HG03159 (cell line): ENCODE results near the gene RORC.

Experiments
- ATAC-seq: cut with Tn5 transposase; IDR thresholded peaks from one replicate; pipeline ENCODE4 v1.9.1; 2021; ENCODE audit warnings: mild to moderate bottlenecking, moderate library complexity; ENCODE audit not compliant: unreplicated experiment

RORC gene

DNA sequence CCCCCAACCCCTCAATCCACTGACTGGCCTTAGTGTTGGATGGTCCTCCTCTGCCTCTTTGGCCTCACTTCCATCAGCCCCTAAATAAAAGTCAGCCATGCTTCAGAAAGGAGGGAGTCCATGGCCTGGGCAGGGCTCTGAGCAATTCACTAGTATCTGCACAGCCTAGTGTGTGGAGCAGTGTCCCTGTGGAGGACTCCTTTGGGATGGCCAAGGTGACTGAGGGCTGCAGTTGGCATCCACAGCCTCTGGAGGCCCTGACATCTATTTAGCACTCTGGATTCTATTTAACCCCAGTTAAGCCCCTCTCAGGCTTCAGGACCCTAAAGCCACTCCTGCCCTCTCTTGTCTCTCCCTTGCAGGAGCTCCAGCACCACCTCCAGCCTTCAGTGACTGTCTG, 18.3 kb upstream of the RORC start:
- ATAC-seq, result no peak

DNA sequence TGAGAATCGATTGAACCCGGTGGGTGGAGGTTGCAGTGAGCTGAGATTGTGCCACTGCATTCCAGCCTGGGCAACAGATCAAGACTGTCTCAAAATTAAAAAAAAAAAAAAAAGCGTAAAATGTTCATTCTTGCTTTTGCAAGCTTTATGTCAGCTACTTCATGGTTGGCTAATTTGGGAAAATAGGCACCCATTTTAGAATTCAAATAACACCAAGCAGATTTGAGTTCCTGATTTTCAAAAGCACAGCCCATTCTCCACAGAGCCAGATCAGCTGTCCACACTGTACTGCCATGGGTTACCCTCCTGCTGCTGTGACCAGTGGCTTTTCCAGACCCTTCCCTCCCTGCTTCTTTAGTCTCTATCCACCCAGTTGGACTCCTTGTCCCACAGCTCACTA, 17.5 kb upstream of the RORC start:
- ATAC-seq, result no peak

DNA sequence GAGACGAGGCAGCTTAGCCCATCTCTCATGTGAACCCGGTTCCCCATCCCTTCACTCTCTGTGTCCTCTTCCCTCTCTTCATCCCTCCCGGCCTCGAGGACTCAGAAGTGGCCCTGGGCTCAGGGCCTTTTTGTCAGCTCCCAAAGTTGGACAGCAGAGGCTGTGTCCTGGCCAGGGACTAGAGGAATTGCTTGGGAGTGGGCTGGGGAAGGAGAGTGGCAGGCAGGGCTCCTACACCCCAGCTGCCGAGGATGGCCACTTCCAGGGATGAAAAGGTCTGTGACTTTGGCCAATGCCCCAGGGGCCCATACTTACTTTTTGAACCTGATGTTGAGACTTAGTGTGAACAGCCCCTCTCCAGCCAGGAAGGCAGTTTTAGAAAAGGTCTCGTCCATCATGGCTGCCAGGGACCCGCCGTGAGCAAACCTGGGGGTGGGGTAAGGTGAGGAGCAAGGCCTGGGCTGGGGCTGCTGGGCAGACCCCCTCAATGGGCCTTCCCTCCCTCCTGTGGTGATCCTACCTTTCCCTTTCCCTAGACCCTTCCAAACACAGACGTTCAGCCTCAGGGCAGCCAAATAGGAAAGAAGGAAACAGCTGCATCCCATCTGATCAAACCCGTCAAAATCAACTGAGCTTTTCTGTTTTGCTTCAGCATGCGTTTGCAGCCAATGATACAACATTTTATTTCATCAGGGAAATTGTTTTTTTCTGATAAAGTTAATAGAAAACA, 16.4 kb upstream of the RORC start:
- no peak for ATAC-seq

DNA sequence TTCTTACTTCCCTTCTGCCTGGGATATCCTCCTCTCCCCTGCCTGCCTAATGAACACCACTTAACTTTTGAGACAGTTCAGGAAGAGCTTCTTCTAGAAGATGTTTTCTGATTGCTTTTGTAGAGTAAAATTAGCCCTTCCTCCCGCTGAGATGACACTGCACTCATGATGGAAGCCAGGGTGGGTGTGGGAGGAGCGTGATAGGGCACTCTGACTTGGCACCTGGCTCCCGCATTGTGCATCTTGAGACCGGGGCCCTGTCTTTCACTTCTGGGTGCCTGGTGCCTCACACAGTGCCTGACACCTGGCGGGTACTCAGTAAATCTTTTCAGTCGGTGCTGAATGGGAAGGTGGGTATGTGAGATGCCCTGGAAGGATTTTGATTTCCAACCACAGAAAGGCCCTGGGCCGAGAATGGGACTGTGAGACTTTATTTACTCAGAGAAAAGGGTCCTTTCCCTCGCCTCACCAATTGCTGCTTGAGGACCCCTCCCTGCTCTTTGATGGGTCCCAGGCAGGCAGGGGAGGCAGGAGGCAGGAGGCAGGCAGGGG, 15.2 kb upstream of the RORC start:
- ATAC-seq, result no peak

DNA sequence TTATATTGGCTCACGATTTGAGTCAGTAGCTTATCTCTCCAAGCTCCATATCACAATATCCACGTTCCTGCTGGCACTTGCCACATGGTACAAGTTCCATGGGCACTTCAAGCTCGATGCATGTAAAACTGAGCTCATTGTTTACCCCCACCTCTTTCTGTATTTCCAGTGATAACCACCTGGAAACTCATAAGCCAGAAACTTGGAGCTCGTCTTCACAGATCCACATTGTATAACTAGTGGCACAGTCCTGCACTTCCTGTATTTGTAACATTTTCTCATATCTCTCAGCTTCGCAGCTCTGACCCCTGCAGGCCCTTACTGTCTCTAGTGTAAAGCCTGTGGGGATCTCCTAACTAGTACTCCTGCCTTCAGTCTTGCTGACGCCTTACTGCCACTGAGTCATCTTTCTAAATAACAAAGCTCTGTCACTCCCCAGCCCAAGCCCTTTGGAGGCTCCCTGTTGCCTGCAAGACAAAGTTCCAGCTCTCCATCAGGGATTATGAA, 14.5 kb upstream of the RORC start:
- ATAC-seq, result no peak

DNA sequence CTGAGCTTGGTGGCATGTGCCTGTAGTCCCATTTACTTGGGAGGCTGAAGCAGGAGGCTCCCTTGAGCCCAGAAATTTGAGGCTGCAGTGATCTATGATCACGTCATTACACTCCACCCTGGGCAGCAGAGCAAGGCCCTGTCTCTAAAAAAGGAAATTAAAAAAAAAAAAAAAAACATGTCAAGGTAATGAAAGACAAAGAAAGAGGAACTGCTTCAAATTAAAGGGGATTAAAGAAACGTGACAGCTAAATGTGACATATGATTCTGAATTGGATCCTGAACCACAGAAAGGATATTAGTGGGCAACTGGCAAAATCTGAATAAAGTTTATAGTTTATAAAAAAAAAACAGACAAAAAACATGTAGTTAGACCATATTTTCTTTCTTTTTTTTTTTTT, 11.8 kb upstream of the RORC start:
- no peak for ATAC-seq

DNA sequence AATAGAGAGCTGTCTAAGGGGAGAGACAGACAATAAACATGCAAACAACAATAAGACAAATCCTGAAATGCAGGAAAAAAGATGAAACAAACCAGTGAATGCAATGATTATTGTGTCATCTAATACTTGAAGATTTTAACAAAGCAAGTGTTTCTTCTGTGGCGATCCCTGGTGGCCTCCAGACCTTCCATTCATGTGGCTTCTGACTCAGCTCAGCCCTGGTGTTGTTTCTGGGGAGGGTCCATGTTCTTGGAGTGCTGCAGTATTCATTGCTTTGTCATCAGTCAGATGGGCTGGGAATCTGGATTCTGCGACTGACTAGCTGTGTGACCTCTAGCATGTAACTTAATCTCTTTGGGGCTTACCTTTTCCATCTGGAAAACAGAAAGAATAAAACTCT, 9.5 kb upstream of the RORC start:
- ATAC-seq, result no peak

DNA sequence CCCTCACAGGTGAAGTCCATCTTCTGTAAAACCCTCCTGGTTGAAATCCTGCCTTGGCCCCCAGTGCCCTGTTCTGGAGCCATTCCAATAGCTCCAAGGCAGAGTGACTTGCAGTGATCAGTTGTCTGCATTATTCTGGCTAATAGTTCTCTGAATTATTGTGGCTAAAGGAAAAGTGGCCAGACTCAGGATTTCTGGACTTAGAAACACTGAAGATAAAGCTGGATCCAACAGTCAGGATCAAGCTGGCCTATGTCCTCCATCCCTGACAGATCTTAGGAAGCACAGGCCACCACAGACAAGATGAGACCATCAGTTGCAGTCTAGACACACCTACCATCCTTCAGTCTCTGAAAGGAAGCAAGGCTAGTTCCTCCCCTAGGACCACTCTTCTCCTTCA, 8.8 kb upstream of the RORC start:
- ATAC-seq, result no peak

DNA sequence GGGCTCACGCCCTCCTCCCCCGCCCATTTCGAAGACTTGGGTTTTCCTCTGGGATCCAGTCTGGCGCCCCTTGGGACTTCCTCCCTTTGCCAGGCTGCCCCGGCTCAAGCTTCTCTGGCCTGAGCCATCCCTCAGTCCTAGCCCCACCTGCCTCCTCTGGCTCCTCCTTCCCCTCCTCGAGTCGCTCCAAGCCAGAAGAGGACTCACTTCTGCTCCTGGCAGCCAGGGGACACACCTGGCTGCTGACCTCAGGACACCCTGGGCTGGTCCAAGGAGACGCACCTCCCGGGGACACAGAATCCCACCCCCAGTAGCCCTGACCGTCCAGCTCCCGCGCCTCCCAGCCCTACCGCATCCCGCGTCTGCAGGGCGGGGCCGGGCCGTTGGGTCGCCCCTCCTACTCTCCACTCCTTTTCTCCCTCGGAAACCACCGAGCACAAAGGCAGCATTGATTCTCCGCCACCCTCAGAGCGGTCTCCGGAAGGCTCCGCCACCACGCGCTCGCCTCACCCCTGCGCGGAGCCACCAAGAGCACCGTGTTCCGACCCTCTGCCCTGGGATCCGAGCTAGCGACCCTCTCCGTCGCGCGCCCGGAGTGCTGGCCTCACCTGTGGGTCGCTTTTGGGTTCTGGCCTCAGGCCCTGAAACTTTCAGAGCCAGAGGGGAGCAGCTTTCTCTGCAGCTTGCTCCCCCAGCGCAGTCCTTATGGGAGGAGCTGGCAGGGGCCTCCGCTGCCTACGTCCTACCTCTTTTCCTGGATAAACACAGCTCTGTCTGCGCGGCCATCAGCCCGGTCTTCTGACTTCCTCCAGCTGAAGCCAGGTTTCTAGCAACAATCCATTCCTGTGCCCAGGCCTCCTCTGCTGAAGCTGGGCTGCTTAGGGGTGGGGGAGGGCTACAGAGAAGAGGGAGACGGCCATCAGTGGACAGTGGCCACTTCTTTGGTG, 8.1 kb upstream of the RORC start, which contains the start of gene C2CD4D:
Gene C2CD4D (minus strand): TSS at position 364 of the 947 bp plus-strand sequence. CDS start 831 bp downstream, outside the sequence.
- no peak for ATAC-seq

DNA sequence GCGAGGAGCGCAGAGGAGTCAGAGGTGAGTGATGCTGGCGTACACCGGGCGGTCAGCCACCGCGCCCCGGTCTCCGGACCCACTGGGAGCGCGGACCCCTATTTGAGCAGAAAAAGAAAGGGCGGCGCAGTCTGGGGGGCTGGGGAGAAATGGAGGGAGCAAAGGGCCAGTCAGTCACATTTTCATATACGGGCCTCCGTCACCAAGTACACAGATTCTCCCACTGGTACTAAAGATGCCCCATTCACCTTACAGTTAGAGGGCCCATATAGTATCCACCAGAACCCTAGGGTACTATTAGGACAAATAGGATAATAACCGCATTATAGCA, 7.4 kb upstream of the RORC start:
- ATAC-seq, result no peak

DNA sequence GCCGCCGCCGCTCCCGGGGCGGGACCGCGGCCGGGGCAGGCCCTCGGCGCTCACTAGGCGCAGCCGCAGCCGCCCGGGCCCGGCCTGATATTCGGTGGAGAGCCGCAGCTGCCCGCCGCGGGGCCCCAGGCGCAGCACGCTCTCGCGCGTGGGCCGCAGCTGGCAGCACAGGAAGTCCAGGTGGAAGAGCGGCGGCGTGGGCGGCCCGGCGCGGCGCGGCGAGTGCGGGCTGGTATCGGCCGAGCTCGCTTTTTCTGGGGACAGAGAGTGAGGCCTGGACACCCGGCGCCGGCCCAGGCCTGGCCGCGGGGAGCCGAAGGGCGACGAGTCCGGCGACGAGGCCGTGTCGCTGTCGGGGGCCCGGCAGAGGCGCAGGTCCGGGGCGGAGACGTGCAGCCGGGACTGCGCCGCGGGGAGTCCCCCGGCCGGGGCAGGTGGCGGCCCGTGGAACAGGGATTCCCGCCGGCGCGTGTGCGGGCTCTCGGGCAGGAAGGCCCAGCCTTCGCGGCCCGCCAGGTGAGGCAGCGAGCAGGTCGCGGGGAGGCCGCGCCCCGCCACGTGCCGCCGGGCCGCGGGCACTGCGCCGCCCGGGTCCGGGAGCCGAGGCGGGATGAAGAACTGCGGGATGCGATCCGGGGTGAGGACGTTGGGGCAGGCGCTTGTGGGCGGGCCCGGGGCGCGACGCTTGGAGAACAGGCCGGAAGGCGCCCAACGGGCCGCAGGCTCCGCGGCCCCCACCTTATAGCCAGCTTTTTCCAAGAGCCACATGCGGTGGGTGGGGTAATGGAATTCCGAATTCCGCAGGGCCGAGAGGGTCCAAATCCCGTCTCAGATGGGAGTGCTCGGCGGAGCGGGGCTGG, 6.8 kb upstream of the RORC start:
- no peak for ATAC-seq

DNA sequence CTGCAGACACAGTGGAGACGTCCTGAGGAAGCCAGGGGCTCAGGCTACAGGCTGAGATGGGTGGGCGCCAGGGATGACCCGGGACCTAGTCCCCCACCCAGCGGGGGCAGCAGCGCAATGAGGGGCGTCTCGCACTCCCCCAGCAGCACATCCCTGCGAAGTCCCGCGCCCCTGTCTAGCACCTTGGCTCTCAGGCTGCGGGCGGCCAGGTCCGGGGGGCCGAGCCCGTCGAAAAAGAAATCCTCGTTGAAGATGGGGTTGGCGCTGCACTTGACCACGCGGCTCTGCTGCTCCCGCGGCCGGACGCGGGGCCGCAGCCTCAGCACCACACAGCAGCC, 6.3 kb upstream of the RORC start:
- ATAC-seq, result no peak

DNA sequence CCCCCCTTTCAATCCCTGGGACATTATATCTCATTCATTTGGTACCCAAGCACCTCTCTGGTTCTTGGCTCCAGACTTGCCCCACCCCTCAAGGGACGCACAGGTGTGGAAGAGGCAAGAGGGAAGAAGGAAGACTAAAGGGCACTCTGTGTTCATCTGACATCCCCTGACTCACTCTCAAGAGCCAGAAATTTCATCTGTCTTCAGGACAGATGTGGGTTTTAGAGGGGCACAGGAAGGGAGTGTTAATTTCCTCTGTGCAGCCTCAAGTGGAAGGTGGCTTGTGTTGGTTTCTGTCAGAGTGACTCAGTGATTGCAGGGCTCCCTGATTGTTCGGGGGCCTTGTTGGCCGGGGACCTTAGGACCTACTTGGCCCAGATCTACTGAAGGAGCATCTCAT, 5.6 kb upstream of the RORC start:
- ATAC-seq, result no peak

DNA sequence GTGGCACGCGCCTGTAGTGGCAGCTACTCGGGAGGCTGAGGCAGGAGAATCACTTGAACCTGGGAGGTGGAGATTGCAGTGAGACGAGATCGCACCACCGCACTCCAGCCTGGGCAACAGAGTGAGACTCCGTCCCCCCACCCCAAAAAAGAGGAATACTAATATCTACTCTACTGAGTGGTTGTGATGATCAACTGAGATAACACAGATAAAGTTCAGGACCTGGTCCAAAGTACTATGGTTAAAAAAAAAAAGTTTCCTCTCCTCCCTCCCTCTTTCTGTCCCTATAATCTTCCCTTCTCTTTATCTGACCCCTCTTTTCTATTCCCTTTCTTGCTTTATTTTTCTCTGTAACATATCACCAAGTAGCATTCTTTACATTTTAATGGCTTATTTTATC, 4.0 kb upstream of the RORC start:
- no peak for ATAC-seq

DNA sequence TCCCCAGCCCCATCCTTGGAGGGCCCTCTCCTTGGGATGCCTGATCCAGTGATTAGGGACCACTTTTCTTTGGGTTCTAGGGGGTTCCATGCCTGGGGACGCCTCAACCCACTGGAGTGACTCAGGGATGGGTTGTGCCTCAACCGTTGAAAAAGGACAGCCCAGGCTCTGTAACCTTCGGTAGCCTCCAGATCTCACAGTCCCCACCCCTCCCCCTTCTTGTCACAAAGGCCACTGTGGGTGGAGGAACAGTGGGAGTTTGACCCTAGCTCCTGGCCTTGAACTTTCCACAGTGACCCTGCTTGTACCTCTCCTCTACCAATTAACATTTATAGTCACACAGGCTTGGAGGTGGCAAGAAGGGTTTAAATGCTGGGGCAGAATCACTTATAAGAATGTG, 2.6 kb upstream of the RORC start:
- ATAC-seq, result no peak

DNA sequence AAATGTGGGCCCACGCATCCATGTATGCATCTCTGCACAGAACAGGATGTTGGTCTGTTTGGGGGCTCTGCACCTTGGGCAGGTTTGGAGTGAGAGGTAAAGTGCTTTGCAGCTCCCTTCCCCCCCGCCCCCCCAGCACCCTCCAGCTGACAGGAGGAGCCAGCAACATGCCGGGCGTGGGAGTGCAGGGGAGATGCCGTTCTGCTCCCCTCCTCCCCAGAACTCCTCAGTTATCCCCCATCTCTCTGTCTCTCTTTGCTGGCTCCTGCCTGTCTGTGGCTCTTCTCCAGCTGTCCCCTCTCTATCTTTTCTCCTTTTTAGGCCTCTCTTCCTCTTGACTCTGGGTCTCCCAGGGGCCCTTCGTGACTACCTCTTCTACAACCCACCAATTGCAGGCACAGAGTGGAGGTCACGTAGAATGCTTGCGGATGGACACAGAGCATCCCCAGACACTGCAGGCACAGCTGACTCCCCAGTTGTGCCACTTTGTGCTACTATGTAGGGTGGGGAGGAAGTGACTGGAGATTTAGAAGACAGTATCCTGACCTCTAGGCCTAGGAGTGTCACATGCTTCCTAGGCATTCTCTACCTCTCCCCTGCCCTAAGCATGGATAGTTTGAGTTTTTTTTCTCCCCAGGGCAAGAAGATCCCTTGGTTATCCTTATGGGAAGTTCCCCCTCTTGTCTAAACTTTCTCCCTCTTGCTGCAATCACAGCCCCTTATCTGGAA, 1.7 kb upstream of the RORC start:
- ATAC-seq, result no peak

DNA sequence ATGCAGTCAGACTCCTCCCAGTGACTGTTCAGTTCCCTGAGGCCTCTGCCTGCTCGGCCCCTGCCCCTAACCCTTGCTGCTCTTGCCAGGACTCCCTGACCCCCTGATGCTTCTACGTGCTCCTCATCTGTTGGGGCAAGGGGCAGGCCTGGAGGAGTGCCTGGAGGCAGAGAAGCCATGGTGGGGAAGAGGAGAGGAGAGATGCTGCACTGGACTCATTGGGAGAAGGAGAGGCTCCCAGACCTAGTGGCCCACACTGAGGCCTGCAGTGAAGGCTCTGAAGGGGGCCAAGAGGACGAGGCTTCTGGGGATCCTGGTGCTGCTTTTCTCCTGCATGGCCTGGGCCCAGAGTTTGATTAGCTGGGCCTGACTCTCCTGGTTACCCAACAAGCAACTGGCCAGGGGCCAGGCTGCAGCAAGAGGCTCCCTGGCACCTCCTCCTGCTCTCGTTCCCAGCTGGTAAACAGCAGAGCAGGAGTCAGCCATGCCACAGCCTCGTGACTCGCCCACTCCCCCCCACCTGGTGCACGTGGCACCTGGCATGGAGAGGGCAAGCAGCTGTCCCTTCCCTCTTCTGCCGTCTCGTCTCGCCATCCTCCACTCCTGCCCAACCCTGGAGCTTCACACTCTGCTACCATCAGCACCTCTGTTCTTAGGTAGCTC, 847 bp upstream of the RORC start:
- ATAC-seq, result no peak

DNA sequence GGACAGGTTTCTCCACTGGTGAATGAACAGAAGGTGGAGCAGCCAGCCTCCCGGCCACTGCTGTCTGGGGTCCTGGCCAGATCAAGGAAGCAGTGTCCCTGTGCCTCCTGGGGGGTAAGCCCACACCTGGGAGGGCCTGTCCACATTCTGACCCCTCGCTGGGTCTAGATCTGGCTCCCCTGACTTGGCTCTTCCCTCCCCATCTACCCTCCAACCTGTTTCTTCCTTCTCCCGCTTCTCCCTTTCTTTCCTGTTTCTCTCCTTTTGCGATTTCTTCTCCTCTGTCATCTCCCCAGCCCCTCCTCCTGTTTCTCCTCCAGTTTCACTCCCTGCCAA, 378 bp downstream of the RORC start:
- ATAC-seq, result no peak

DNA sequence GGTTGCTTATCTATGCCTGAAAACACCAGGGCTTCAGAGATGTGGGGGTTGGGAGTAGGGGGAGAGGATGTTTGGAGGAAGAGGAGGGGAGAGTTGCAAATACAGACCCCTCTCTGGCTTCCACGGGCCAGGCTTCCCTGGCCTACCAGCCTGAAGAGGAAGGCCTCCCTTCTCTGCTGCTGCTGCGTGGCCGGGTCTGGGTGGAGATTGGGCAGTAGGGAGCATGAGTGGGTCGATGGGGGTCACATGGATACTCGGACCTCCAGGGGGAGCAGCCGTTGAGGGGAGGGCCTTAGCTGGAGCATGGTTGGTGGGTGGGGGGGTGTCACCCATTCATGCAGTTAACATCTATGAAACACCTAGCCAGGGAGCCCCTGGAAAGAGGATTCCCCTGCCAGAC, 1.5 kb downstream of the RORC start:
- no peak for ATAC-seq
